HFFc6 (cell line): ENCODE measurements around the gene CPLX3. TPM values are rescaled to one million over a fixed set of nuclear protein-coding genes. Genes with fewer than 3 reads are reported as not detected.

Experiments
- DNase-seq: peaks from one replicate; pipeline ENCODE4 v3.0.0-alpha.2; 2018
- H3K27ac Mint-ChIP-seq: 2 replicates; pipeline ENCODE4 v1.8.0; 2020; ENCODE audit warnings: mild to moderate bottlenecking, mixed read lengths
- H3K27me3 Mint-ChIP-seq: 2 replicates; pipeline ENCODE4 v1.8.0; 2021; ENCODE audit warnings: mild to moderate bottlenecking, moderate library complexity, mixed read lengths; ENCODE audit not compliant: insufficient read depth
- H3K36me3 Mint-ChIP-seq: 2 replicates; pipeline ENCODE4 v1.8.0; 2021; ENCODE audit warnings: low read depth, mixed read lengths
- H3K4me1 Mint-ChIP-seq: 2 replicates; pipeline ENCODE4 v1.8.0; 2020; ENCODE audit warnings: low read depth, mixed read lengths
- H3K4me3 Mint-ChIP-seq: 2 replicates; pipeline ENCODE4 v1.8.0; 2020; ENCODE audit warnings: mild to moderate bottlenecking, moderate library complexity, mixed read lengths
- H3K9me3 Mint-ChIP-seq: 2 replicates; pipeline ENCODE4 v1.8.0; 2020; ENCODE audit warnings: mild to moderate bottlenecking, mixed read lengths
- total RNA-seq, 6 experiments: library from RNA; stranded (reverse); fragmentation: NEBNext Ultra II Directional; extraction: Animal tissue kit (Norgen Biotek cat#: 25700); gene quantifications; 2 replicates in 1 of 6; 3 replicates in 5 of 6; pipeline ENCODE4 v1.2.3, GENCODE V29; 2021
- TF ChIP-seq, protein P1 (sequence below): fragments of 200-600 bp; sonication (generic); IDR thresholded peaks from 2 replicates; pipeline ENCODE4 v1.5.0; 2021; ENCODE audit warnings: antibody characterized with exemption, mild to moderate bottlenecking

Gene CPLX3
- total RNA-seq, 6 experiments from 2014 or later: 0.09 TPM; not detected in 5

- no peaks in the 10 kb centered on the region for H3K9me3 Mint-ChIP-seq
- peaks cover 2% of the 10 kb centered on the region for H3K27me3 Mint-ChIP-seq
- H3K36me3 Mint-ChIP-seq: peaks cover 20% of the 10 kb centered on the region
- H3K4me1 Mint-ChIP-seq: peaks cover 70% of the 10 kb centered on the region
- no peak overlapping the region for H3K27ac Mint-ChIP-seq
- DNase-seq: no peak
- no peak overlapping the region for H3K4me3 Mint-ChIP-seq
- TF ChIP-seq, protein P1, sequence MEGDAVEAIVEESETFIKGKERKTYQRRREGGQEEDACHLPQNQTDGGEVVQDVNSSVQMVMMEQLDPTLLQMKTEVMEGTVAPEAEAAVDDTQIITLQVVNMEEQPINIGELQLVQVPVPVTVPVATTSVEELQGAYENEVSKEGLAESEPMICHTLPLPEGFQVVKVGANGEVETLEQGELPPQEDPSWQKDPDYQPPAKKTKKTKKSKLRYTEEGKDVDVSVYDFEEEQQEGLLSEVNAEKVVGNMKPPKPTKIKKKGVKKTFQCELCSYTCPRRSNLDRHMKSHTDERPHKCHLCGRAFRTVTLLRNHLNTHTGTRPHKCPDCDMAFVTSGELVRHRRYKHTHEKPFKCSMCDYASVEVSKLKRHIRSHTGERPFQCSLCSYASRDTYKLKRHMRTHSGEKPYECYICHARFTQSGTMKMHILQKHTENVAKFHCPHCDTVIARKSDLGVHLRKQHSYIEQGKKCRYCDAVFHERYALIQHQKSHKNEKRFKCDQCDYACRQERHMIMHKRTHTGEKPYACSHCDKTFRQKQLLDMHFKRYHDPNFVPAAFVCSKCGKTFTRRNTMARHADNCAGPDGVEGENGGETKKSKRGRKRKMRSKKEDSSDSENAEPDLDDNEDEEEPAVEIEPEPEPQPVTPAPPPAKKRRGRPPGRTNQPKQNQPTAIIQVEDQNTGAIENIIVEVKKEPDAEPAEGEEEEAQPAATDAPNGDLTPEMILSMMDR: no peak
Measured at GRCh38 chr15:74868059-74868458, 41.6 kb downstream of the CPLX3 start.

- H3K4me1 Mint-ChIP-seq: peaks cover 64% of the 10 kb centered on the region
Measured at GRCh38 chr15:74869372-74869725, 42.9 kb downstream of the CPLX3 start.

GRCh38 chr15:74869726-74870407, 43.4 kb downstream of the CPLX3 start:
- H3K4me3 Mint-ChIP-seq: no peak overlapping the region
- H3K9me3 Mint-ChIP-seq: no peaks in the 10 kb centered on the region
- H3K27ac Mint-ChIP-seq: peak overlapping the region; percentile 52
- TF ChIP-seq, protein P1: no peak
- no peak for DNase-seq
- H3K27me3 Mint-ChIP-seq: peaks cover 2% of the 10 kb centered on the region
- H3K4me1 Mint-ChIP-seq: peaks cover 60% of the 10 kb centered on the region
- H3K36me3 Mint-ChIP-seq: peaks cover 20% of the 10 kb centered on the region

More at GRCh38 chr15:74869372-74869725, 42.9 kb downstream of the CPLX3 start:
- peaks cover 20% of the 10 kb centered on the region for H3K36me3 Mint-ChIP-seq
- no peak for DNase-seq
- no peaks in the 10 kb centered on the region for H3K9me3 Mint-ChIP-seq
- H3K4me3 Mint-ChIP-seq: no peak overlapping the region
- no peak overlapping the region for H3K27ac Mint-ChIP-seq
- H3K27me3 Mint-ChIP-seq: peaks cover 2% of the 10 kb centered on the region
- TF ChIP-seq, protein P1: no peak

DNA sequence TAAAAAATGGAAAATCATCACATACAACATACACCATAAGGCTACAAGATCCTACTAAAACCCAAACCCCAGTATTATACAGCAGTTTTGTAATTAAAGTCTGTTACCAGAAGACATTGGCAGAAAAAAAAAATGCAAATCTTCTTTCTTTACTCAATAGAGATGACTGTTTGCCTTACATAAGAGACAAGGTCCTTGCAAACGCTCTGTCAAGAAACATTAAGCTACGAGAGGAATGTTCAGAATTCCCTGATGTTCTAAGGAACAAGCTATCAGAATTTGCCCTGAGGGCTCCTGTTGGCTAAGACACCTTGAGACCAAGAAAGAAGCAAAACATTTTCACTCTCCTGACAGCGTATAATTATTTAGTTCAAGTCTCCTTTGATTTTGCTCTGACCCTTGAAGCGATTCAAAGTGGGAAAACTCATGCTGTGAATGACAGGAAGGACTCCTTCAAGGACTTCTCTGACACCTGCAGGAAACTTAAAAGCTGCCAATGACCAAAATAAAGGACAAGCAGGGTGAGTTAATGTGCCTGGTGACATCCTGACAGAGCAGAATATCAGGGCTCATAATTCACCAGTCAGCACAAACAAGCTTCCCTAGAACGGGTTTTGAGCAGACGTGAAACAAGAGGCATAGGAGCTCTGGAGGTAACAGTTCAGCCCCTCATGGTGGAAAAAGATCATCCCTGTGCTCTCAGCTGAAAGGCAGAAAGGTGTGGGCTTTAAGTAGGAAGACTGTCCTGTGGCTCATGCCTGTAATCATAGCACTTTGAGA, 44.2 kb downstream of the CPLX3 start:
- TF ChIP-seq, protein P1: no peak
- no peak for DNase-seq
- Mint-ChIP-seq H3K9me3 (no peaks in the 10 kb centered on the region), H3K27ac (peak overlapping the region; percentile 52; the same call in 1 of the 2 replicates), H3K27me3 (peaks cover 2% of the 10 kb centered on the region), H3K36me3 (peaks cover 20% of the 10 kb centered on the region), H3K4me1 (peaks cover 55% of the 10 kb centered on the region), H3K4me3 (peak overlapping the region; percentile 43; the same call in 1 of the 2 replicates)

DNA sequence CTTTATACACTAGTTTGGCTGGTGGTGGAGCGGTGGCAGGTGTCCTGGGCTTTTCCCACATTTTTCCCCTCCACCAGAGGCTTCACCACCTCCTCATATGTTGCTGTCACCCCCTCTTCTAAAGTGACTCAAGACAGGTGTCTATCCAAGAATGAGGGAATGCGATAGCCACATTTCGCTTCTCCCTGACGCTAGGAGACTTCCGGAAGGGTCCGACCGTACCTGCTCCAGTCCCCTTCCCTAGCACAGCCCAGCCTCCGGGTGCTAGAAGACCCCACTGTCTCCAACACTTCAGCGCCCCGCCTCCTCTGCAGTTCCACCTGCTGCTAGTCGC, 46.2 kb downstream of the CPLX3 start:
- TF ChIP-seq, protein P1: no peak
- H3K4me3 Mint-ChIP-seq: peak overlapping the region; percentile 99
- peak overlapping the region; percentile 96 for H3K27ac Mint-ChIP-seq
- peaks cover 15% of the 10 kb centered on the region for H3K36me3 Mint-ChIP-seq
- no peak for DNase-seq
- H3K9me3 Mint-ChIP-seq: no peaks in the 10 kb centered on the region
- peaks cover 38% of the 10 kb centered on the region for H3K4me1 Mint-ChIP-seq
- peaks cover 6% of the 10 kb centered on the region for H3K27me3 Mint-ChIP-seq
